SK-N-SH treated with all-trans-retinoic acid at 6 μM for 48 hours (cell line): ENCODE data around the gene SEPTIN3.

Experiments
- ATAC-seq: fragments of 200-7000 bp; cut with Tn5 transposase; 3 replicates; pipeline ENCODE4 v1.9.1; 2020; ENCODE audit warnings: mild to moderate bottlenecking, moderate library complexity
- ARNTL ChIP-seq: fragments of 450-650 bp; formaldehyde crosslinking; IDR thresholded peaks from 2 replicates; pipeline ENCODE4 v1.5.0; 2020; ENCODE audit warnings: low read depth, mild to moderate bottlenecking, moderate library complexity, borderline replicate concordance
- BACH2 ChIP-seq: fragments of 250-450 bp; sonication (Bioruptor Pico); IDR thresholded peaks from 2 replicates; pipeline ENCODE4 v1.9.0; 2021; ENCODE audit warnings: mild to moderate bottlenecking, borderline replicate concordance
- CSDC2 ChIP-seq: fragments of 250-450 bp; sonication (Bioruptor Pico); IDR thresholded peaks from 2 replicates; pipeline ENCODE4 v1.5.0; 2020; ENCODE audit warnings: mild to moderate bottlenecking, moderate library complexity
- ESRRG ChIP-seq: fragments of 250-450 bp; sonication (Bioruptor Pico); IDR thresholded peaks from 2 replicates; pipeline ENCODE4 v1.6.1; 2021; ENCODE audit warnings: mild to moderate bottlenecking
- GLIS3 ChIP-seq: fragments of 250-450 bp; sonication (Bioruptor Pico); IDR thresholded peaks from 2 replicates; pipeline ENCODE4 v1.5.0; 2020; ENCODE audit warnings: mild to moderate bottlenecking, moderate library complexity
- ISL1 ChIP-seq: fragments of 250-450 bp; sonication (Bioruptor Pico); IDR thresholded peaks from 2 replicates; pipeline ENCODE4 v2.1.2; 2022; ENCODE audit warnings: mild to moderate bottlenecking, moderate library complexity
- OSR1 ChIP-seq: fragments of 250-450 bp; sonication (Bioruptor Pico); IDR thresholded peaks from 2 replicates; pipeline ENCODE4 v1.8.0; 2022; ENCODE audit warnings: moderate library complexity, mild to moderate bottlenecking, inconsistent platforms
- PPARA ChIP-seq: fragments of 250-450 bp; sonication (Bioruptor Pico); IDR thresholded peaks from 2 replicates; pipeline ENCODE4 v1.5.0; 2020; ENCODE audit warnings: mild to moderate bottlenecking, borderline replicate concordance
- RARB ChIP-seq: fragments of 250-450 bp; sonication (Bioruptor Pico); IDR thresholded peaks from 2 replicates; pipeline ENCODE4 v1.8.0; 2021; ENCODE audit warnings: mild to moderate bottlenecking, moderate library complexity
- SNAI2 ChIP-seq: fragments of 250-450 bp; sonication (Bioruptor Pico); IDR thresholded peaks from 2 replicates; pipeline ENCODE4 v1.5.0; 2020; ENCODE audit warnings: mild to moderate bottlenecking, moderate library complexity
- TCF4 ChIP-seq: fragments of 250-450 bp; sonication (Bioruptor Pico); IDR thresholded peaks from 2 replicates; pipeline ENCODE4 v1.8.0; 2021; ENCODE audit warnings: mild to moderate bottlenecking, moderate library complexity, borderline replicate concordance
- ZC3H10 ChIP-seq: fragments of 250-450 bp; sonication (Bioruptor Pico); IDR thresholded peaks from 2 replicates; pipeline ENCODE4 v1.5.1; 2021; ENCODE audit warnings: mild to moderate bottlenecking, moderate library complexity
- ZFP3 ChIP-seq: fragments of 250-450 bp; sonication (Bioruptor Pico); IDR thresholded peaks from 2 replicates; pipeline ENCODE4 v1.5.0; 2020; ENCODE audit warnings: mild to moderate bottlenecking, moderate library complexity
- ZFP30 ChIP-seq: fragments of 450-650 bp; formaldehyde crosslinking; IDR thresholded peaks from 2 replicates; pipeline ENCODE4 v1.5.0; 2022; ENCODE audit warnings: mild to moderate bottlenecking, moderate library complexity
- ZNF565 ChIP-seq: fragments of 450-650 bp; formaldehyde crosslinking; conservative IDR thresholded peaks from 2 replicates; pipeline ENCODE4 v1.5.0; 2020; ENCODE audit warnings: low read depth, mild to moderate bottlenecking, moderate library complexity
- ZNF70 ChIP-seq: fragments of 450-650 bp; formaldehyde crosslinking; IDR thresholded peaks from 2 replicates; pipeline ENCODE4 v1.5.0; 2020; ENCODE audit warnings: mild to moderate bottlenecking, moderate library complexity
- ZNF8 ChIP-seq: fragments of 450-650 bp; formaldehyde crosslinking; IDR thresholded peaks from 2 replicates; pipeline ENCODE4 v1.5.0; 2020; ENCODE audit warnings: mild to moderate bottlenecking, moderate library complexity
- TF ChIP-seq, protein P1 (sequence below): fragments of 250-450 bp; sonication (Bioruptor Pico); IDR thresholded peaks from 2 replicates; pipeline ENCODE4 v1.5.0; 2020; ENCODE audit warnings: mild to moderate bottlenecking, moderate library complexity
- TF ChIP-seq, protein P2 (sequence below): fragments of 250-450 bp; sonication (Bioruptor Pico); IDR thresholded peaks from 2 replicates; pipeline ENCODE4 v1.8.0; 2021; ENCODE audit warnings: low read depth, mild to moderate bottlenecking, moderate library complexity, borderline replicate concordance
- TF ChIP-seq, protein P3 (sequence below): fragments of 250-450 bp; sonication (Bioruptor Pico); IDR thresholded peaks from 2 replicates; pipeline ENCODE4 v1.5.1; 2020; ENCODE audit warnings: low read depth, mild to moderate bottlenecking, moderate library complexity
- TF ChIP-seq, protein P4 (sequence below): fragments of 250-450 bp; sonication (Bioruptor Pico); IDR thresholded peaks from 2 replicates; pipeline ENCODE4 v1.8.0; 2020; ENCODE audit warnings: mild to moderate bottlenecking, moderate library complexity, borderline replicate concordance
- TF ChIP-seq, protein P5 (sequence below): fragments of 250-450 bp; sonication (Bioruptor Pico); IDR thresholded peaks from 2 replicates; pipeline ENCODE4 v1.5.1; 2021; ENCODE audit warnings: mild to moderate bottlenecking, moderate library complexity

Gene SEPTIN3

DNA sequence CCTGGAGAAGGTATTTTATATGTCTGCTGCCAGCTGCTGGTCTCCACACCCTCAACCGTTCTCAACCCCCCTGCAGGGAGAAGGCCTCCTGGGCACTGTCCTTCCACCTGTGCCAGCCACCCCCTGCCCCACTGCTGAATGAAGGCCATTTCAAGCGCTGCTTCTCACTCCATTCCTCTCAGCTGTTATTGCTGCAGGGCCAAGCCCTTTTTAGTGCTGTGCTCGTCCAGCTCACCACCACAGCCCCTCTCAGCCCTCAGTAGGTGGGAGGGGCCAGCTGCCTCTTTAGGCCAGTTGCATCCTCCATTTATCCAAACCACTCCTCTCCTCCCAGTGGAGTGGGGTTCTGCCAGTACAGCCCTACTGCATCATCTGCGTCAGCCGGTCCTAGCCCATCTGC is 27.6 kb downstream of the SEPTIN3 start:
- no peak for ATAC-seq
- TF ChIP-seq RARB (CRISPR knock-in tag), result no peak
- TF ChIP-seq ARNTL (CRISPR knock-in tag), result no peak
- TF ChIP-seq, protein P1, sequence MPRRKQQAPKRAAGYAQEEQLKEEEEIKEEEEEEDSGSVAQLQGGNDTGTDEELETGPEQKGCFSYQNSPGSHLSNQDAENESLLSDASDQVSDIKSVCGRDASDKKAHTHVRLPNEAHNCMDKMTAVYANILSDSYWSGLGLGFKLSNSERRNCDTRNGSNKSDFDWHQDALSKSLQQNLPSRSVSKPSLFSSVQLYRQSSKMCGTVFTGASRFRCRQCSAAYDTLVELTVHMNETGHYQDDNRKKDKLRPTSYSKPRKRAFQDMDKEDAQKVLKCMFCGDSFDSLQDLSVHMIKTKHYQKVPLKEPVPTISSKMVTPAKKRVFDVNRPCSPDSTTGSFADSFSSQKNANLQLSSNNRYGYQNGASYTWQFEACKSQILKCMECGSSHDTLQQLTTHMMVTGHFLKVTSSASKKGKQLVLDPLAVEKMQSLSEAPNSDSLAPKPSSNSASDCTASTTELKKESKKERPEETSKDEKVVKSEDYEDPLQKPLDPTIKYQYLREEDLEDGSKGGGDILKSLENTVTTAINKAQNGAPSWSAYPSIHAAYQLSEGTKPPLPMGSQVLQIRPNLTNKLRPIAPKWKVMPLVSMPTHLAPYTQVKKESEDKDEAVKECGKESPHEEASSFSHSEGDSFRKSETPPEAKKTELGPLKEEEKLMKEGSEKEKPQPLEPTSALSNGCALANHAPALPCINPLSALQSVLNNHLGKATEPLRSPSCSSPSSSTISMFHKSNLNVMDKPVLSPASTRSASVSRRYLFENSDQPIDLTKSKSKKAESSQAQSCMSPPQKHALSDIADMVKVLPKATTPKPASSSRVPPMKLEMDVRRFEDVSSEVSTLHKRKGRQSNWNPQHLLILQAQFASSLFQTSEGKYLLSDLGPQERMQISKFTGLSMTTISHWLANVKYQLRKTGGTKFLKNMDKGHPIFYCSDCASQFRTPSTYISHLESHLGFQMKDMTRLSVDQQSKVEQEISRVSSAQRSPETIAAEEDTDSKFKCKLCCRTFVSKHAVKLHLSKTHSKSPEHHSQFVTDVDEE (CRISPR knock-in tag), result no peak
- no peak for TF ChIP-seq PPARA (CRISPR knock-in tag)
- TF ChIP-seq ZNF8 (CRISPR knock-in tag), result no peak
- no peak for TF ChIP-seq ZFP3 (CRISPR knock-in tag)
- no peak for TF ChIP-seq BACH2 (CRISPR knock-in tag)
- no peak for TF ChIP-seq CSDC2 (CRISPR knock-in tag)
- no peak for TF ChIP-seq ZNF565 (CRISPR knock-in tag)
- TF ChIP-seq GLIS3 (CRISPR knock-in tag), result no peak
- no peak for TF ChIP-seq OSR1
- no peak for TF ChIP-seq ZNF70
- TF ChIP-seq ZFP30 (CRISPR knock-in tag), result no peak
- TF ChIP-seq TCF4 (CRISPR knock-in tag), result no peak
- no peak for TF ChIP-seq SNAI2 (CRISPR knock-in tag)

DNA sequence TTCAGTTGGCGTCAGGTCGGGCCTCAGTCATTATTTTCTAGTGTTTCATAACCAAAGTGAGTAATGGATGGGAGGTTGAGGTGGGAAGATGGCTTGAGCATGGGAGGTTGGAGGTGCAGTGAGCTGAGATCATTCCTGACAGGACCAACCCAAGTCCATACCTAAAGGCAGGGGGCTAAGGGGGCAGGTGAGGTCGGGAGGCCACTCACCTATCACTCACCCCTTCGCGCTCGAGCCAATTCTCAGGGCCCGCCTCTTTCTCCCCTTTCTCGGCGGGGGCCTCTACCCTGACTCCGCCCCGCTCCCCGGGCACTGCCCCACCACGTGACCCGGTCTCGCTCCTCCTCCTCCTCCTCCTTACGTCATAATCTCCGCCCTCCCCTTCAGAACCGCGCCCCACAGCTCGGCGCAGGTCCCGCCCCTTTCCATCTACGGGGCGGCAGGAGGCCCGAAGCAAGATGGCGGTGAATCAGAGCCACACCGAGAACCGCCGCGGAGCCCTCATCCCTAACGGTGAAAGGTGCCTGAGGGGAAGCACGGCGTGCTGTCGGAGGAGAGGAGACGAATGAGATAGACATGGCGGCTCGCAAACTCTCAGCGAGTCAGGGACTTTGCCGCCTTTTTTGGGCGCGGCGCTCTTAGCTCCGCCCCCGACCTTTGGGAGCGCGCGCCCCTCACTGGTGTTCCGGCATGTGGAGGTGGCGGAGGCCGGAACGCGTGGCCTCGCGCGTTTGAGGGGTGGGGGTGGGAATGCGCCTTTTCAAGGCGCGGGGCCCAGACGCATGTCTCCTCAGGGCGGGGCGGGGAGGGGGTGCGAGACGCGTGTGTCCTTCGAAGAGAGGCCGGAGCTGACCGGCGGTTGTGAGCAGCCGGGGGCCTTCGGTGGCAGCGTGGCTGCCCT is 29.4 kb downstream of the SEPTIN3 start, which contains the start of gene WBP2NL:
TSS of gene WBP2NL (plus strand) at position 428 of the 901 bp plus-strand sequence. CDS start at position 459, 31 bp downstream.
- peak; percentile 82 for ATAC-seq
- no peak for TF ChIP-seq ZFP3 (CRISPR knock-in tag)
- TF ChIP-seq BACH2 (CRISPR knock-in tag), result no peak
- TF ChIP-seq, protein P2, sequence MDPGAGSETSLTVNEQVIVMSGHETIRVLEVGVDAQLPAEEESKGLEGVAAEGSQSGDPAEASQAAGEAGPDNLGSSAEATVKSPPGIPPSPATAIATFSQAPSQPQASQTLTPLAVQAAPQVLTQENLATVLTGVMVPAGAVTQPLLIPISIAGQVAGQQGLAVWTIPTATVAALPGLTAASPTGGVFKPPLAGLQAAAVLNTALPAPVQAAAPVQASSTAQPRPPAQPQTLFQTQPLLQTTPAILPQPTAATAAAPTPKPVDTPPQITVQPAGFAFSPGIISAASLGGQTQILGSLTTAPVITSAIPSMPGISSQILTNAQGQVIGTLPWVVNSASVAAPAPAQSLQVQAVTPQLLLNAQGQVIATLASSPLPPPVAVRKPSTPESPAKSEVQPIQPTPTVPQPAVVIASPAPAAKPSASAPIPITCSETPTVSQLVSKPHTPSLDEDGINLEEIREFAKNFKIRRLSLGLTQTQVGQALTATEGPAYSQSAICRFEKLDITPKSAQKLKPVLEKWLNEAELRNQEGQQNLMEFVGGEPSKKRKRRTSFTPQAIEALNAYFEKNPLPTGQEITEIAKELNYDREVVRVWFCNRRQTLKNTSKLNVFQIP (CRISPR knock-in tag), result no peak
- TF ChIP-seq ARNTL (CRISPR knock-in tag), result no peak
- TF ChIP-seq, protein P3, sequence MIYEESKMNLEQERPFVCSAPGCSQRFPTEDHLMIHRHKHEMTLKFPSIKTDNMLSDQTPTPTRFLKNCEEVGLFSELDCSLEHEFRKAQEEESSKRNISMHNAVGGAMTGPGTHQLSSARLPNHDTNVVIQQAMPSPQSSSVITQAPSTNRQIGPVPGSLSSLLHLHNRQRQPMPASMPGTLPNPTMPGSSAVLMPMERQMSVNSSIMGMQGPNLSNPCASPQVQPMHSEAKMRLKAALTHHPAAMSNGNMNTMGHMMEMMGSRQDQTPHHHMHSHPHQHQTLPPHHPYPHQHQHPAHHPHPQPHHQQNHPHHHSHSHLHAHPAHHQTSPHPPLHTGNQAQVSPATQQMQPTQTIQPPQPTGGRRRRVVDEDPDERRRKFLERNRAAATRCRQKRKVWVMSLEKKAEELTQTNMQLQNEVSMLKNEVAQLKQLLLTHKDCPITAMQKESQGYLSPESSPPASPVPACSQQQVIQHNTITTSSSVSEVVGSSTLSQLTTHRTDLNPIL, result no peak
- TF ChIP-seq GLIS3 (CRISPR knock-in tag), result no peak
- TF ChIP-seq, protein P4, sequence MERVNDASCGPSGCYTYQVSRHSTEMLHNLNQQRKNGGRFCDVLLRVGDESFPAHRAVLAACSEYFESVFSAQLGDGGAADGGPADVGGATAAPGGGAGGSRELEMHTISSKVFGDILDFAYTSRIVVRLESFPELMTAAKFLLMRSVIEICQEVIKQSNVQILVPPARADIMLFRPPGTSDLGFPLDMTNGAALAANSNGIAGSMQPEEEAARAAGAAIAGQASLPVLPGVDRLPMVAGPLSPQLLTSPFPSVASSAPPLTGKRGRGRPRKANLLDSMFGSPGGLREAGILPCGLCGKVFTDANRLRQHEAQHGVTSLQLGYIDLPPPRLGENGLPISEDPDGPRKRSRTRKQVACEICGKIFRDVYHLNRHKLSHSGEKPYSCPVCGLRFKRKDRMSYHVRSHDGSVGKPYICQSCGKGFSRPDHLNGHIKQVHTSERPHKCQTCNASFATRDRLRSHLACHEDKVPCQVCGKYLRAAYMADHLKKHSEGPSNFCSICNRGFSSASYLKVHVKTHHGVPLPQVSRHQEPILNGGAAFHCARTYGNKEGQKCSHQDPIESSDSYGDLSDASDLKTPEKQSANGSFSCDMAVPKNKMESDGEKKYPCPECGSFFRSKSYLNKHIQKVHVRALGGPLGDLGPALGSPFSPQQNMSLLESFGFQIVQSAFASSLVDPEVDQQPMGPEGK (CRISPR knock-in tag), result no peak
- no peak for TF ChIP-seq ESRRG (CRISPR knock-in tag)
- no peak for TF ChIP-seq ZNF565 (CRISPR knock-in tag)
- TF ChIP-seq TCF4 (CRISPR knock-in tag), result no peak
- no peak for TF ChIP-seq OSR1
- TF ChIP-seq RARB (CRISPR knock-in tag), result no peak
- TF ChIP-seq CSDC2 (CRISPR knock-in tag), result no peak
- no peak for TF ChIP-seq ISL1 (CRISPR knock-in tag)
- TF ChIP-seq, protein P5, sequence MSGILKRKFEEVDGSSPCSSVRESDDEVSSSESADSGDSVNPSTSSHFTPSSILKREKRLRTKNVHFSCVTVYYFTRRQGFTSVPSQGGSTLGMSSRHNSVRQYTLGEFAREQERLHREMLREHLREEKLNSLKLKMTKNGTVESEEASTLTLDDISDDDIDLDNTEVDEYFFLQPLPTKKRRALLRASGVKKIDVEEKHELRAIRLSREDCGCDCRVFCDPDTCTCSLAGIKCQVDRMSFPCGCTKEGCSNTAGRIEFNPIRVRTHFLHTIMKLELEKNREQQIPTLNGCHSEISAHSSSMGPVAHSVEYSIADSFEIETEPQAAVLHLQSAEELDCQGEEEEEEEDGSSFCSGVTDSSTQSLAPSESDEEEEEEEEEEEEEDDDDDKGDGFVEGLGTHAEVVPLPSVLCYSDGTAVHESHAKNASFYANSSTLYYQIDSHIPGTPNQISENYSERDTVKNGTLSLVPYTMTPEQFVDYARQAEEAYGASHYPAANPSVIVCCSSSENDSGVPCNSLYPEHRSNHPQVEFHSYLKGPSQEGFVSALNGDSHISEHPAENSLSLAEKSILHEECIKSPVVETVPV (CRISPR knock-in tag), result no peak
- no peak for TF ChIP-seq ZNF70
- TF ChIP-seq ZC3H10, result no peak
- TF ChIP-seq ZFP30 (CRISPR knock-in tag), result no peak
